Kidney epithelial cell (primary cell): Measurements from ENCODE around the gene CAPN15. TPM values are rescaled to one million over a fixed set of nuclear protein-coding genes. Genes with fewer than 3 reads are reported as not detected.

Source experiments
- DNase-seq: peaks from one replicate; pipeline ENCODE4 v3.0.0-alpha.2; 2010; ENCODE audit warnings: low read depth
- H3K27me3 ChIP-seq: 2 replicates; pipeline ENCODE4 v1.6.0; 2011; ENCODE audit warnings: low read length; ENCODE audit not compliant: control insufficient read depth, insufficient read depth
- H3K36me3 ChIP-seq: 2 replicates; pipeline ENCODE4 v1.5.1; 2011; ENCODE audit warnings: low read length; ENCODE audit not compliant: control insufficient read depth, insufficient read depth
- H3K4me3 ChIP-seq: 2 replicates; pipeline ENCODE4 v1.5.1; 2011; ENCODE audit warnings: low read depth, mild to moderate bottlenecking, control low read depth, low read length
- CTCF ChIP-seq: IDR thresholded peaks from 2 replicates; pipeline ENCODE4 v1.5.1; 2011; ENCODE audit warnings: mild to moderate bottlenecking, moderate library complexity, low read length, control low read depth, inconsistent platforms; ENCODE audit not compliant: insufficient read depth, poor library complexity, severe bottlenecking
- total RNA-seq: library from RNA; depleted of rRNA; stranded (reverse); fragments of >200 nt; gene quantifications from 2 replicates; pipeline ENCODE4 v1.2.3, GENCODE V29; 2015

Gene CAPN15
- total RNA-seq, 1 donor from 2014 or later, result 47.1 TPM

DNA sequence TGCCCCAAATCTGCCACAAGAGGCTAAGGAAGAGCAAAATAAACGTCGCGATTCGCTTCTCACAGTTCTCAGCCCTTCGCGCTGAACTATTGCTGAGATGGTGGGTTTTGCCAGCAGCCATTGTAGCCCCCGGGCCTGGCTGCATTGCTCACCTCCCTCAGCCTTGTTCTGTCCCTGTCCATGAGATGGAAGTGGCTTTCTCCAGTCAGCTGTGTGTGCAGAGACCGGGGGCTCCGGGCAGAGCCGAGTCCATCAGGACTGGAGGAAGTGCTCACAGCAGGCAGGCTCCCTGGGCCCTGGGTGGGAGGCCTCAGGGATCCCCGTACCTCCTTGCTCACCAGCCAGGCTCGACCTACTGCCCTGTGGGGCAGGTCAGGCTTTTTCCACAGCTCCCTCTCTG is 27.6 kb upstream of the CAPN15 start:
- TF ChIP-seq CTCF, result no peak
- H3K4me3 ChIP-seq, result no peak overlapping the region
- DNase-seq, result no peak
- H3K27me3 ChIP-seq, result no peaks in the 10 kb centered on the region
- H3K36me3 ChIP-seq, result peaks cover 2% of the 10 kb centered on the region

- Histone ChIP-seq H3K36me3 (peaks cover 2% of the 10 kb centered on the region), H3K27me3 (no peaks in the 10 kb centered on the region), H3K4me3 (no peak overlapping the region)
- DNase-seq, result no peak
- no peak for TF ChIP-seq CTCF
Measured at GRCh38 chr16:500709-501108, 26.8 kb upstream of the CAPN15 start.

DNA sequence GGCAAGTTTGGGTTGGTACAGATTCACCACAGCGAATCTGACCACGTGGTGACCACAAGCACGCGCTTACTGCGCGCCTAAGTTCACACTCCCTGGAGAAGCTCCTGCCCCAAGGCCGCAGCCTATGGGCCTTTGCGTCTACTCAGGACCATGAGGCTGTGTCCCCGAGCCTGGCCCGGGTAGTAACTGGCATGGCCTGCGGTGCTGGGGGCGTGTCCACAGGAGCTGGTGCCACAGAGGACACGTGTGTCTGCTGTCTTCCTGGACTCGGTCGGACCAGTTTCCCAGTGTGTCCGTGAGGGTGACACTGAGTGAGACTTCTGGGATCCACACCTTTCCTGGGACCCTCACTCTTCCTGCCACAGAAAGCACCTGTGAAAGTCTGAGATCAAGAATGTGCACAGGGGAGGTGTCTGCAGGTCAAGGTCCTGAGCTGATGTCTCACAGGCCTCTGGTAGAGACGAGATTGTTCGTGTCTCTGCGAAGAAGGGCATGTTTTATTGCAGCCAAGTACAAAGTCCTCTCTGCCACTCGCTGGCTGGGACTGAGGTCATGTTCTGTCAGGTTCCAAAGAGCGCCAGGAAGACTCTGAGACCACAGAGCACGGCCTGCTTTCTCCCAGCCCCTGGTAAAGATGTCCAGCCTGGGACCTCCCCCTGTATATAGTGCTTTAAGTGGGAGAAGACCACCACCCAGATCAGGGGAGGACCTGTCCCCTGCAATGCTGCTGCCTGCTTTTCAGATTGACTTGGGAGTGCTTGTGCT is 25.2 kb upstream of the CAPN15 start:
- DNase-seq, result no peak

DNA sequence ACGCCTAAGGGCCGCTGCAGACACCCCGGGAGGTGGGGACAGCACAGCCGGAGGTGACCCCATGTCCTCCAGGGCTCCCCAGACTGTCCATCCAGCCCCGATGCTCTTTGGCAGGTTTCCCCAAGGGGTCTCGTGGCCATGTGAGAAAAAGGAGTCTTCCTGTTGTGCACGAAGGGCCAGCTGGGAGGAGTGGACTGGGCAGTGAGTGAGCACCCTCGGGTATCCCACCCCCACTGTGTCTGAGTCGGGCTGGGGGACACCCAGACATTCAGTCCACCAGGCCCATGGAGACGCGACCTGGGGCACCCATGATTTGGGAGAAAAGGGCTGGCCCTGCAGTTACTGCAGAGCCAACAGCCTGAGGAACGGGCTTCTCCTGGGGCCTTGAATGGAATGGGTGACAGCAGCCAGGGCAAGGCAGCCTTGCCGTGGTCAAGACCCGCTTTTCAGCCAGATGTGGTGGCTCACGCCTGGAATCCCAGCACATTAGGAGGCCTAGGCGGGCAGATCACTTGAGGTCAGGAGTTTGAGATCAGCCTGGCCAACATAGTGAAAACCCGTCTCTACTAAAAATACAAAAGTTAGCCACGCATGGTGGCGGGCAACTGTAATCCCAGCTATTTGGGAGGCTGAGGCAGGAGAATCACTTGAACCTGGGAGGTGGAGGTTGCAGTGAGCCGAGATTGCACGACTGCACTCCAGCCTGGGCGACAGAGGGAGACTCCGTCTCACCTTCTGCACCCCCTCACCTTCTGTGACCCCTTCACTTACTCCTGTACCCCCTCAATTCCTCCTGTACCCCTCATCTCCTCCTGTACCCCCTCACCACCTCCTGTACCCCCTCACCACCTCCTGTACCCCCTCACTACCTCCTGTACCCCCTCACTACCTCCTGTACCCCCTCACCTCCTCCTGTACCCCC is 24.1 kb upstream of the CAPN15 start:
- H3K27me3 ChIP-seq, result no peaks in the 10 kb centered on the region

More for the DNA sequence above, 25.2 kb upstream of the CAPN15 start:
- peaks cover 2% of the 10 kb centered on the region for H3K36me3 ChIP-seq
- H3K27me3 ChIP-seq, result no peaks in the 10 kb centered on the region
- TF ChIP-seq CTCF, result no peak
- no peak overlapping the region for H3K4me3 ChIP-seq

DNA sequence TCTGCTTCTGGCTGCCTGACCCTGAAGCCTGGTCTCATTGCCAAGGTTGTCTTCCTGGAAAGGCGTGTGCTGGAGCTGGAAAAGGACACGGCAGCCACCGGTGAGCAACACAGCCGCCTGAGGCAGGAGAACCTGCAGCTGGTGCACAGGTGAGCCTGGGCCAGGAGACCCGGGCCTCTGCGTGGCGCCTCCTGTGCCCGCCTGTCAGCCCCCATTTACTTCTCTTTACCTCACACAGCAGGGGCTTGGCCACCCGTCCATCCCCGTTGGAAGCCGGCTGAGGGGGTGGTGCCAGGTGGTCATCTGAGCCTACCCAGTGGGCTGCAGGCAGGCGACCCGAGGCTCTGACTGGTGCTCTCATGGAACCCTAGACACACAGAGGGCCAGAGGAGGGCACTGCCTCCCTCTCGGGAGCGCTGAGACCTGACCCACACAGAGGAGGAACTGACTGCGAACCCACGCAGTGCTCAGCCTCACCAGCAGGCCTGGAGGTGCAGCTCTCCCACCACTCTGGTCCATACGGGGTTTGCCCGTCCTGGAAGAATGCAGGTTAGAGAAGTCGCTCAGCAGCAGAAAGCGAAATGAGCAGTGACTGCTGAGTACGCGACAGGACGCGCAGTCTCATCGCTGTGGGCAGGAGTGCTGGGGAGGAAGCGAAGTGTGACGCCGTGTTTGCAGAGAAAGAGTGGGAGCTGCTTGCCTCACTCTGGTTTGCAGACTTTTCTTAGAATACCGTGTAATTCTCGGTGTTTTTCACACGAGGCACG is 21.9 kb upstream of the CAPN15 start:
- H3K27me3 ChIP-seq, result no peaks in the 10 kb centered on the region
- DNase-seq, result no peak
- H3K4me3 ChIP-seq, result no peak overlapping the region
- no peak for TF ChIP-seq CTCF
- peaks cover 2% of the 10 kb centered on the region for H3K36me3 ChIP-seq

More for the DNA sequence above, 24.1 kb upstream of the CAPN15 start:
- no peak overlapping the region for H3K4me3 ChIP-seq
- peaks cover 2% of the 10 kb centered on the region for H3K36me3 ChIP-seq
- TF ChIP-seq CTCF, result no peak
- DNase-seq, result no peak
